ENCODE measurements around the gene ACAA2.

DNA sequence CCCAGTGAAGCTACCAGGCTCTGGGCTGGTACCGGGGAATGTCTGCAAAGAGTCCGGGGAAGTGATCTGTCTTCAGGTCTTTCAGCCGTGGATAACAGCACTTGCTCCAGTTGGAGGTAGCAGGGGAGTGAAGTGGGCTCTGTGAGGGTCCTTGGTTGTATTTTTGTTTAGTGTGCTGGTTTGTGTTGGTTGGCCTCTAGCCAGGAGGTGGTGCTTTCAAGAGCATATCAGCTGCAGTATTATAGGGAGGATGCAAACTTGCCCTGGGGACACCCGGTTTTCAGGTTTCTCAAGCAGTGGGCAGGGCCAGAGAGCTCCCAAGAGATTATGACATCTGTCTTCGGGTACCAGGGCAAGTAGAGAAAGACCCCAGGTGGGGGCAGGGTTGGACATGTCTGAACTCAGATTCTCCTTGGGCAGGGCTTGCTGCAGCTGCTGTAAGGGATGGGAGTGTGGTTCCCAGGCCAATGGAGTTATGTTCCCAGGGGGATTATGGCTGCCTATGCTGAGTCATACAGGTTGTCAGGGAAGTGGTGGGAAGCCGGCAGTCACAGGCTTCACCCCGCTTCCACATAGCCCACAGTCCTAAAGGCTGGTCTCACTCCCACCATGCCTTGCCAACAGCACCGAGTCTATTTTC, 34.4 kb downstream of the ACAA2 start:
- TF ChIP-seq EZH2 (IDR thresholded peaks at IDR 0.05; ENCODE audit: borderline replicate concordance) (no peak), CTCF (IDR thresholded peaks at IDR 0.05; ENCODE audit: poor library complexity) (no peak)
